Bronchial epithelial cell (primary cell): ENCODE measurements around the gene SRD5A2. TPM values are rescaled to one million over a fixed set of nuclear protein-coding genes. Genes with fewer than 3 reads are reported as not detected.

ENCODE experiments used
- DNase-seq: peaks from one replicate; pipeline ENCODE4 v3.0.0-alpha.2; 2010; ENCODE audit warnings: low read depth
- FAIRE-seq: peaks from 2 replicates; lab custom pipeline; 2011; peaks lifted over from hg19 to GRCh38; lab: Jason Lieb, UNC
- H3K27me3 ChIP-seq: 2 replicates; pipeline ENCODE4 v1.5.1; 2011; ENCODE audit warnings: low read length; ENCODE audit not compliant: control insufficient read depth, insufficient read depth
- H3K36me3 ChIP-seq: 2 replicates; pipeline ENCODE4 v1.5.1; 2011; ENCODE audit warnings: low read length; ENCODE audit not compliant: control insufficient read depth, insufficient read depth
- H3K4me3 ChIP-seq: 2 replicates; pipeline ENCODE4 v1.5.1; 2011; ENCODE audit warnings: mild to moderate bottlenecking, low read depth, low read length, control low read depth
- total RNA-seq: library from RNA; depleted of rRNA; stranded (reverse); fragments of >200 nt; gene quantifications from 2 replicates; pipeline ENCODE4 v1.2.1, GENCODE V29; 2014
- TF ChIP-seq, protein P1 (sequence below): IDR thresholded peaks from 2 replicates; pipeline ENCODE4 v1.5.1; 2011; ENCODE audit warnings: mild to moderate bottlenecking, moderate library complexity, low read length, control low read depth, inconsistent platforms; ENCODE audit not compliant: insufficient read depth, severe bottlenecking

SRD5A2 gene
- total RNA-seq, 1 donor from 2014 or later: not detected

DNA sequence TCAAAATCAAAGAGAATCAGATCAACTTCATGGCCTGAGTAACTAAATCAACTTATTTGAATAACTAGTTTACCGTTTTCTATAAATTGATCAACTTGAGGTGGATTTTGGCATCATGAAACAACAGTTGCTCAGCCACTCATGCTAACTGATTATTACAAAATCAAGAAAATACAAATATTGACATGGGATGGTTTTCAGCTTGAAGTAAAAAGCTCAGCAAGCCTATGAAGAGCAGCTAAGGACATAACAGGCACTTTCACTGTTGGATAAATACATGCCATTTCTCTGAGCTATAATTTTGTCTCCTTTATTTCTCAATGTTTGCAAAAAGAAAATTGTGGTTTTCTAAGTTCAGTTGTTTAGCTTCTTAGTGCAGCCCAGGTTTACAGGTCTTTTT, 18.9 kb downstream of the SRD5A2 start:
- no peak for DNase-seq
- Histone ChIP-seq H3K27me3 (no peaks in the 10 kb centered on the region), H3K4me3 (no peak overlapping the region), H3K36me3 (no peaks in the 10 kb centered on the region)
- TF ChIP-seq, protein P1, sequence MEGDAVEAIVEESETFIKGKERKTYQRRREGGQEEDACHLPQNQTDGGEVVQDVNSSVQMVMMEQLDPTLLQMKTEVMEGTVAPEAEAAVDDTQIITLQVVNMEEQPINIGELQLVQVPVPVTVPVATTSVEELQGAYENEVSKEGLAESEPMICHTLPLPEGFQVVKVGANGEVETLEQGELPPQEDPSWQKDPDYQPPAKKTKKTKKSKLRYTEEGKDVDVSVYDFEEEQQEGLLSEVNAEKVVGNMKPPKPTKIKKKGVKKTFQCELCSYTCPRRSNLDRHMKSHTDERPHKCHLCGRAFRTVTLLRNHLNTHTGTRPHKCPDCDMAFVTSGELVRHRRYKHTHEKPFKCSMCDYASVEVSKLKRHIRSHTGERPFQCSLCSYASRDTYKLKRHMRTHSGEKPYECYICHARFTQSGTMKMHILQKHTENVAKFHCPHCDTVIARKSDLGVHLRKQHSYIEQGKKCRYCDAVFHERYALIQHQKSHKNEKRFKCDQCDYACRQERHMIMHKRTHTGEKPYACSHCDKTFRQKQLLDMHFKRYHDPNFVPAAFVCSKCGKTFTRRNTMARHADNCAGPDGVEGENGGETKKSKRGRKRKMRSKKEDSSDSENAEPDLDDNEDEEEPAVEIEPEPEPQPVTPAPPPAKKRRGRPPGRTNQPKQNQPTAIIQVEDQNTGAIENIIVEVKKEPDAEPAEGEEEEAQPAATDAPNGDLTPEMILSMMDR: no peak
- FAIRE-seq: no peak

GRCh38 chr2:31558401-31559295, 22.1 kb downstream of the SRD5A2 start:
- DNase-seq (peak; percentile 96), FAIRE-seq (peak; percentile 94)
- TF ChIP-seq, protein P1: no peak
- no peaks in the 10 kb centered on the region for H3K36me3 ChIP-seq
- no peak overlapping the region for H3K4me3 ChIP-seq
- no peaks in the 10 kb centered on the region for H3K27me3 ChIP-seq

GRCh38 chr2:31556940-31557339, 23.8 kb downstream of the SRD5A2 start:
- TF ChIP-seq, protein P1: no peak
- no peak for DNase-seq
- Histone ChIP-seq H3K36me3 (no peaks in the 10 kb centered on the region), H3K4me3 (no peak overlapping the region), H3K27me3 (no peaks in the 10 kb centered on the region)
- no peak for FAIRE-seq

DNA sequence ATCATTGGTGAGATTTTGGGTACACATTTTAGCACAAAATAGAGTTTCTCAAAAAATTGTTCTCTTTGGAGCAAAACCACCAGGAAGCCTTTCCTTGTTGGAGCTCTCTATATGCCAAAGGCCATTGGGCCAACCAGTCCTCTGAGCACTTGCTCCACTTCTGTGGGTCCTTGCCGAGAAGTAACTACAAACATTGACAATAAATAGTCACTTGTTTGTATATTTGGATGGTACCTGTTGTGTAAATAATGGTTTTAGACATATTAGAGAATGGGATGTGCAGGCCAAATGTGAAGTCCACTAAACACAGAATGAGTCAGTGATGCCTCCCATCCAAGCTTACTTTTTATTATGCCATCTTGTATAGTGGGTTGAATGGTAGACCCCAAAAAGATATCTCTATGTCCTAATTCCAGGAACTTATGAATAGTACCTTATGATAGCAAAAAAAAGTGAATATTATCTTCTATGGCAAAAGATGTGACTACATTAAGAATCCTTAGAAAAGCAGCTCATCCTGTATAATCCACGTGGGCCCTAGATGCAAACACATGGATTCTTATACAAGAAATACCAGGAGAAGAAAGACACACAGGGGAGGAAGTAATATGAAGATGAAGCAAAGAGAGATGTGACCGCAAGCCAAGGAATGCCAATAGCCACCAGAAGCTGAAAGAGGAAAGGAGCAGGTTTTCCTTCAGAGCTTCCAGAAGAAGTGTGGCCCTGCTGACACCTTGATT, 24.6 kb downstream of the SRD5A2 start:
- Histone ChIP-seq H3K36me3 (no peaks in the 10 kb centered on the region), H3K27me3 (no peaks in the 10 kb centered on the region), H3K4me3 (no peak overlapping the region)
- TF ChIP-seq, protein P1: no peak
- FAIRE-seq (no peak), DNase-seq (no peak)

GRCh38 chr2:31553362-31553761, 27.4 kb downstream of the SRD5A2 start:
- no peak for FAIRE-seq

More at GRCh38 chr2:31553362-31553761, 27.4 kb downstream of the SRD5A2 start:
- TF ChIP-seq, protein P1: no peak
- no peak for DNase-seq
- no peaks in the 10 kb centered on the region for H3K27me3 ChIP-seq
- H3K36me3 ChIP-seq: no peaks in the 10 kb centered on the region
- H3K4me3 ChIP-seq: no peak overlapping the region
